ENCODE data around the gene SH2D1A.

SH2D1A gene

GRCh38 chrX:124414281-124414680, 67.9 kb downstream of the SH2D1A start:
- no peak for DNase-seq
- no peak overlapping the region for H3K4me3 ChIP-seq (ENCODE audit: low read depth, low read length)
- no peak for TF ChIP-seq CTCF (IDR thresholded peaks at IDR 0.05; ENCODE audit: low read depth, low read length, missing control alignments)
- no peak overlapping the region for H3K27ac ChIP-seq
- no peaks in the 10 kb centered on the region for H3K36me3 ChIP-seq (replicated peaks)
- in situ Hi-C loops (cut with HindIII; ENCODE audit: low pct_ligation_motif_present, low sequenced_read_pairs), result no loop called here
- H3K27me3 ChIP-seq (replicated peaks), result no peaks in the 10 kb centered on the region

- H3K4me3 ChIP-seq (ENCODE audit: low read depth, low read length), result no peak overlapping the region
- no peaks in the 10 kb centered on the region for H3K27me3 ChIP-seq (replicated peaks)
- H3K27ac ChIP-seq, result no peak overlapping the region
- no peaks in the 10 kb centered on the region for H3K36me3 ChIP-seq (replicated peaks)
- no peak for TF ChIP-seq CTCF (IDR thresholded peaks at IDR 0.05; ENCODE audit: low read depth, low read length, missing control alignments)
- in situ Hi-C loops (cut with HindIII; ENCODE audit: low pct_ligation_motif_present, low sequenced_read_pairs), result no loop called here
- no peak for DNase-seq
Measured at GRCh38 chrX:124415115-124415800, 68.9 kb downstream of the SH2D1A start.

- in situ Hi-C loops (cut with HindIII; ENCODE audit: low pct_ligation_motif_present, low sequenced_read_pairs), result no loop called here
- H3K27me3 ChIP-seq (replicated peaks), result no peaks in the 10 kb centered on the region
Measured at GRCh38 chrX:124421898-124422655, 75.7 kb downstream of the SH2D1A start.

More at GRCh38 chrX:124421898-124422655, 75.7 kb downstream of the SH2D1A start:
- no peak overlapping the region for H3K4me3 ChIP-seq (ENCODE audit: low read depth, low read length)
- TF ChIP-seq CTCF (IDR thresholded peaks at IDR 0.05; ENCODE audit: low read depth, low read length, missing control alignments), result no peak
- DNase-seq, result no peak
- no peaks in the 10 kb centered on the region for H3K36me3 ChIP-seq (replicated peaks)
- H3K27ac ChIP-seq, result no peak overlapping the region

Measured in brain microvascular endothelial cell (primary cell).